ENCODE results near the gene DNAH17.

Gene DNAH17

DNA sequence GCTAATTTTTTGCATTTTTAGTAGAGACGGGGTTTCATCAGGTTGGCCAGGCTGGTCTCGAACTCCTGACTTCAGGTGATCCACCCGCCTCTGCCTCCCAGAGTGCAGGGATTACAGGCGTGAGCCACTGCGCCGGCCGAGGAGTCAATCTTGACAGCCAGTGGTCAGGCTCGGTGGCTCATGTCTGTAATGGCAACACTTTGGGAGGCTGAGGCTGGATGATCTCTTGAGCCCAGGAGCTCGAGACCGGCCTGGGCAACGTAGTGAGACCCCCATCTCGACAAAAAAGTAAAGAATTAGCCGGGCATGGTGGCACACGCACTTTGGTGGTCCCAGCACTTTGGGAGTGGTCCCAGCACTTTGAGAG, 199.4 kb downstream of the DNAH17 start:
- no peak for DNase-seq

DNA sequence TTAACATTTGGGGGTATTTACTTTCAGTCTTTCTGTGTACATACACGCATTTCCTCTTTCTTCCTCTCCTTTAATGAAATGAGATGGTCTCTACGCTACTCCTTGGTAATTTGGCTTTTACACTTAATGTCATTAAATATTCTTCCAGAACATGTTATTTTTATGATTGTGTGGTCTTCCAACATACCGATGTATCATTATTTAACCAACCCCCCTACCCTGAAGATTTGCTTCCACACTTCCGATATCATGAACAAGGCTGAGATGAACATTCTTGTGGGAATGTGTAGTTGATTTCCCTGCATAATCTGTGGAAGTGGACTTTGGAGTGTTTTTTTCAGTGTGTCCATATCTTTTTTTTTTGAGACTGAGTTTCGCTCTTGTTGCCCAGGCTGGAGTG, 201.0 kb downstream of the DNAH17 start:
- DNase-seq: no peak

DNA sequence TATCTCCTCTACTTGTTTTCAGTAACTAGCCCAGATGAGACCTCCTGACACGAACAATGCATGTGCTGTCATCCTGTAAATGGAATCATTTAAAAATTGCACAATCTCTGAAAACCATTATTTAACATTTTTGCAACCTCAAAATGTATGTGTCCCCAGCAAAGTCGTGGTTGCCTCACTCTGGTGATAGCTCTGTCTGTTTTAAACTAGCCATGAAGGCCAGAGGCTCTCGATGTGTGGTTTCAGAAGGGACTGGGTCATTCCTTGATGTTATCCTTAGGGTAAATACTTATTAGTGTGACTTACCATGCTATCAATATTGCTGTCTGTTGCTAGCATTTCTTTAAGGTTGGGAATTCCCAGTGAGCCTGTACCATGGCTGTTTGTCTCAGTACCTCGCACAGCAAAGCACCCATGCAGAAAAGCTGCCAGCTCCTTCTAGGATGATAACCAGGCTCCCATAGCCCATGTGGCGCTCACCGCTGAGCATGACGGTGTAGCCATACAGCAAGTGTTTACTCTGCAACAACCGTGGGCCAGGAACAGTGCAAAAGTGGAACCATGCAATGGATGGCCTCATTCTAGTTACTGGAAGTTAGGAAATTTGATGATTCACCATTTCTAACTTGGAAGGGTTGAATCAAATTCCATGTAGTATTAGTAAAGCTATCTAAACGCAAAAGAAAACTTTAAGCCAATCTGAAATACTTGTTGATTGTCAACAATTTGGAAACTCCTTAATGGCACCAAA, 201.6 kb downstream of the DNAH17 start:
- no peak for DNase-seq

DNA sequence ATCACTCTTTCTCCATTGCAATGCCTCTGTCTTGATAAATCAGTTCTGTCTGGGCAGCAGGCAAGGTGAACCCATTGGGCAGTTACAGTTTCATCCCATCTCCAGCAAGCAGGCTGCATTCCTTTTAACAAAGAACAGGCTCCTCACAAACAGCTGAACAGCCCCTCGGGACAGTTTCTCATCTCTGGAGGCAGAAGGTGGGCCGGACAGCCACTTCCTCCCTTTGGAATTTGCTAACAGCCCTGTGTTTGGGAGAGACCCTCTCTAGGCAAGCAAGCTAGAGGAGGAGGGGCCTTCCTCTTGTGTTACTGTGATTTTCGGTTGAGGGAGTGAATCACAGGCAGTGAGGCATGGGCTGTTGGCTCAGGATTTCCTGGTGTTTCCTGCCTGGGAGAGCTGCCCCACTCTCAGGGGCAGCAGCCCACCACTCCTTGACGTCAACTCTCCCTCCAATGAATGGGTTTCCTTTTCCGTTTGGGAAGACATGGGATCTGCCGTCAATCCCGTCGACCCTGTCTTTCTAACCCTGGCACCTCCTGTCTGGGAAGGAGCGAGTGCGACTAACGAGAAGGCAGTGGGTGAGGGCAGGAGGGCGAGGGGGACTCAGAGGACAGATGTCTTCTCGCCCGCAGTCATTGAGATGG, 202.4 kb downstream of the DNAH17 start:
- no peak for DNase-seq

DNA sequence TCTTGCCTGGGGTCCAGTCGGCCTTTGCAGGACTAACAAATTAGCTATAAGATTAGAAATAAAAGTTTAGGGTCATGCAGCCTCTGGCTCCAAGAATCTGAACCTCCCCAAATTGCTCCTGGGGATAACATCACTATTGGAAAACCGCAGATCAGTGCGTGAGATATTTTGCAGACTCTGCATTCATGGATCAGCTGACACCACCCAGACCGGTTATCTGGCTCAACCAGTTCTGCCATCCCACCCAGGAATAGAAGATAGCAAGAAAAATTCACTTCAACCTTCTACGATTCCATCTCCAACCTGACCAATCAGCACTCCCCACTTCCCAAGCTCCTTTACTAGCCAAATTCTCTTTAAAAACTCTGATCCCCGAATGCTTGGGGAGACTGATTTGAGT, 203.0 kb downstream of the DNAH17 start:
- no peak for DNase-seq

All from amygdala (tissue), 56 donors.